SK-N-SH (cell line): ENCODE results near the gene TRIM8. TPM values are rescaled to one million over a fixed set of nuclear protein-coding genes. Genes with fewer than 3 reads are reported as not detected.

Source experiments
- CTCF ChIA-PET: fragments of 300-600, 350-600 bp; formaldehyde crosslinking; extraction: SDS; loops from one replicate; lab custom pipeline; 2021; lab: Yijun Ruan, JAX
- POLR2A ChIA-PET: fragments of 350-600 bp; sonication (Branson Sonifier 250); formaldehyde crosslinking; extraction: SDS; loops from one replicate; lab custom pipeline; 2020; ENCODE audit warnings: antibody characterized with exemption, inconsistent platforms; lab: Yijun Ruan, JAX
- DNase-seq: peaks from one replicate; pipeline ENCODE4 v3.0.0; 2012
- H2AFZ ChIP-seq: fragments of 200-600 bp; sonication (generic); 2 replicates; pipeline ENCODE4 v1.8.1; 2016; ENCODE audit warnings: antibody characterized with exemption, mild to moderate bottlenecking, low read depth
- H3F3A ChIP-seq: fragments of 200-600 bp; sonication (generic); replicated peaks from 2 replicates; pipeline ENCODE3; 2016; ENCODE audit warnings: antibody characterized with exemption, mild to moderate bottlenecking; ENCODE audit not compliant: insufficient read depth
- H3K27ac ChIP-seq, 2 experiments: fragments of 200-500 bp in 1 of 2; fragments of 200-600 bp in 1 of 2; sonication (Bioruptor generic) in 1 of 2; sonication (generic), shearing (Covaris generic) in 1 of 2; 2 replicates each; pipeline versions ENCODE4 v1.5.1 to v1.6.1; 2014 to 2016; ENCODE audit warnings: low read depth in 2 of 2, inconsistent platforms in 1 of 2, low read length in 1 of 2, mild to moderate bottlenecking in 1 of 2, mixed read lengths in 1 of 2
- H3K27me3 ChIP-seq: fragments of 200-600 bp; sonication (generic), shearing (Covaris generic); 2 replicates; pipeline ENCODE4 v1.6.1; 2016; ENCODE audit warnings: mixed run types; ENCODE audit not compliant: insufficient read depth
- H3K36me3 ChIP-seq, 2 experiments: fragments of 200-500 bp in 1 of 2; fragments of 200-600 bp in 1 of 2; sonication (Bioruptor generic) in 1 of 2; sonication (generic) in 1 of 2; replicated peaks in 1 of 2; 2 replicates each; pipeline versions ENCODE3 to v1.5.1; 2014 to 2016; ENCODE audit warnings: low read length in 1 of 2, mild to moderate bottlenecking in 1 of 2; ENCODE audit not compliant: insufficient read depth in 2 of 2, control insufficient read depth in 1 of 2
- H3K4me1 ChIP-seq, 2 experiments: fragments of 200-500 bp in 1 of 2; fragments of 200-600 bp in 1 of 2; sonication (Bioruptor generic) in 1 of 2; sonication (generic), shearing (Covaris generic) in 1 of 2; 2 replicates each; pipeline versions ENCODE4 v1.5.1 to v1.6.1; 2014 to 2016; ENCODE audit warnings: low read depth in 1 of 2, low read length in 1 of 2, mixed run types in 1 of 2; ENCODE audit not compliant: insufficient read depth in 2 of 2, control insufficient read depth in 1 of 2
- H3K4me2 ChIP-seq: fragments of 200-600 bp; sonication (generic), shearing (Covaris generic); 2 replicates; pipeline ENCODE4 v1.6.1; 2017; ENCODE audit warnings: mixed run types
- H3K4me3 ChIP-seq, 2 experiments: fragments of 200-500 bp in 1 of 2; fragments of 200-600 bp in 1 of 2; sonication (Bioruptor generic) in 1 of 2; sonication (generic), shearing (Covaris generic) in 1 of 2; 2 replicates each; pipeline versions ENCODE4 v1.5.1 to v1.8.1; 2014 to 2016; ENCODE audit warnings: low read depth in 2 of 2, inconsistent platforms in 1 of 2, low read length in 1 of 2, mild to moderate bottlenecking in 1 of 2, mixed read lengths in 1 of 2, moderate library complexity in 1 of 2
- H3K79me2 ChIP-seq: fragments of 200-600 bp; sonication (generic); 2 replicates; pipeline ENCODE4 v1.8.1; 2017; ENCODE audit warnings: mild to moderate bottlenecking; ENCODE audit not compliant: insufficient read depth
- H3K9ac ChIP-seq: fragments of 200-600 bp; sonication (generic); 2 replicates; pipeline ENCODE4 v1.6.1; 2017; ENCODE audit warnings: mixed run types
- H3K9me2 ChIP-seq: fragments of 200-600 bp; sonication (generic); 2 replicates; pipeline ENCODE4 v1.6.1; 2017; ENCODE audit warnings: mixed run types
- H3K9me3 ChIP-seq: fragments of 200-600 bp; sonication (generic); 2 replicates; pipeline ENCODE4 v1.6.1; 2017; ENCODE audit warnings: mixed run types, mild to moderate bottlenecking, moderate library complexity
- H4K20me1 ChIP-seq: fragments of 200-600 bp; sonication (generic); 2 replicates; pipeline ENCODE4 v1.6.1; 2017; ENCODE audit warnings: mild to moderate bottlenecking, mixed run types; ENCODE audit not compliant: insufficient read depth
- CHD2 ChIP-seq: fragments of 150-350 bp; IDR thresholded peaks from 2 replicates; pipeline ENCODE4 v1.6.1; 2018; ENCODE audit warnings: low read length; ENCODE audit not compliant: partially characterized antibody
- EP300 ChIP-seq, 2 experiments: IDR thresholded peaks; 2 replicates each; pipeline versions ENCODE4 v1.4.0 to v1.6.1; 2012; ENCODE audit warnings: borderline replicate concordance in 1 of 2, low read depth in 1 of 2, low read length in 1 of 2
- EZH2phosphoT487 ChIP-seq: fragments of 200-600 bp; sonication (generic); IDR thresholded peaks from 2 replicates; pipeline ENCODE4 v1.6.1; 2017; ENCODE audit warnings: low read depth, mixed run types, mild to moderate bottlenecking, antibody characterized with exemption, moderate library complexity, borderline replicate concordance
- JUND ChIP-seq: IDR thresholded peaks from 2 replicates; pipeline ENCODE4 v1.4.0; 2012
- MEF2A ChIP-seq: IDR thresholded peaks from 2 replicates; pipeline ENCODE4 v1.4.0; 2012; ENCODE audit warnings: low read depth, borderline replicate concordance
- MXI1 ChIP-seq: IDR thresholded peaks from 2 replicates; pipeline ENCODE4 v1.6.1; 2012; ENCODE audit warnings: mild to moderate bottlenecking, low read depth, low read length, improper control_type of control experiment
- NRF1 ChIP-seq: IDR thresholded peaks from 2 replicates; pipeline ENCODE4 v1.6.1; 2012; ENCODE audit warnings: low read depth, mild to moderate bottlenecking, low read length
- RCOR1 ChIP-seq: fragments of 150-350 bp; IDR thresholded peaks from 2 replicates; pipeline ENCODE4 v1.6.1; 2017; ENCODE audit warnings: antibody characterized with exemption, low read length
- RFX5 ChIP-seq: IDR thresholded peaks from 2 replicates; pipeline ENCODE4 v1.6.1; 2012; ENCODE audit warnings: mild to moderate bottlenecking, improper control_type of control experiment, low read length
- RXRA ChIP-seq: IDR thresholded peaks from 2 replicates; pipeline ENCODE4 v1.4.0; 2012; ENCODE audit warnings: low read depth, mild to moderate bottlenecking, borderline replicate concordance
- SMC3 ChIP-seq: IDR thresholded peaks from 2 replicates; pipeline ENCODE4 v1.6.1; 2012; ENCODE audit warnings: low read depth, low read length, improper control_type of control experiment
- TAF1 ChIP-seq: IDR thresholded peaks from 2 replicates; pipeline ENCODE4 v1.6.1; 2012; ENCODE audit warnings: low read depth, mild to moderate bottlenecking, low read length, moderate library complexity, borderline replicate concordance
- TEAD4 ChIP-seq: IDR thresholded peaks from 2 replicates; pipeline ENCODE4 v1.4.0; 2012; ENCODE audit warnings: mild to moderate bottlenecking, borderline replicate concordance; ENCODE audit not compliant: insufficient read depth
- WGBS: methylation state at CpG from one replicate; pipeline ENCODE4 v1.1.6; 2017; ENCODE audit warnings: low lambda C conversion rate; 5-methylcytosine and 5-hydroxymethylcytosine counted together
- polyA plus RNA-seq, 3 experiments: library from polyadenylated mRNA; depleted of rRNA; stranded (reverse); fragments of >200 nt; gene quantifications; 2 replicates each; pipeline ENCODE4 v1.2.3, GENCODE V29; 2012
- TF ChIP-seq, protein P1 (sequence below): IDR thresholded peaks from 2 replicates; pipeline ENCODE4 v1.6.1; 2012; ENCODE audit warnings: mild to moderate bottlenecking, low read depth, low read length, moderate library complexity

Gene TRIM8, protein sequence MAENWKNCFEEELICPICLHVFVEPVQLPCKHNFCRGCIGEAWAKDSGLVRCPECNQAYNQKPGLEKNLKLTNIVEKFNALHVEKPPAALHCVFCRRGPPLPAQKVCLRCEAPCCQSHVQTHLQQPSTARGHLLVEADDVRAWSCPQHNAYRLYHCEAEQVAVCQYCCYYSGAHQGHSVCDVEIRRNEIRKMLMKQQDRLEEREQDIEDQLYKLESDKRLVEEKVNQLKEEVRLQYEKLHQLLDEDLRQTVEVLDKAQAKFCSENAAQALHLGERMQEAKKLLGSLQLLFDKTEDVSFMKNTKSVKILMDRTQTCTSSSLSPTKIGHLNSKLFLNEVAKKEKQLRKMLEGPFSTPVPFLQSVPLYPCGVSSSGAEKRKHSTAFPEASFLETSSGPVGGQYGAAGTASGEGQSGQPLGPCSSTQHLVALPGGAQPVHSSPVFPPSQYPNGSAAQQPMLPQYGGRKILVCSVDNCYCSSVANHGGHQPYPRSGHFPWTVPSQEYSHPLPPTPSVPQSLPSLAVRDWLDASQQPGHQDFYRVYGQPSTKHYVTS
- polyA plus RNA-seq (2012; rRNA removed), result 67.0 and 108 TPM in 2 replicates
- 70.8 and 98.8 TPM in 2 replicates for polyA plus RNA-seq (2012; cell fraction: cytosol; rRNA removed)
- polyA plus RNA-seq (2012; cell fraction: nucleus; rRNA removed), result 83.2 and 87.9 TPM in 2 replicates

DNA sequence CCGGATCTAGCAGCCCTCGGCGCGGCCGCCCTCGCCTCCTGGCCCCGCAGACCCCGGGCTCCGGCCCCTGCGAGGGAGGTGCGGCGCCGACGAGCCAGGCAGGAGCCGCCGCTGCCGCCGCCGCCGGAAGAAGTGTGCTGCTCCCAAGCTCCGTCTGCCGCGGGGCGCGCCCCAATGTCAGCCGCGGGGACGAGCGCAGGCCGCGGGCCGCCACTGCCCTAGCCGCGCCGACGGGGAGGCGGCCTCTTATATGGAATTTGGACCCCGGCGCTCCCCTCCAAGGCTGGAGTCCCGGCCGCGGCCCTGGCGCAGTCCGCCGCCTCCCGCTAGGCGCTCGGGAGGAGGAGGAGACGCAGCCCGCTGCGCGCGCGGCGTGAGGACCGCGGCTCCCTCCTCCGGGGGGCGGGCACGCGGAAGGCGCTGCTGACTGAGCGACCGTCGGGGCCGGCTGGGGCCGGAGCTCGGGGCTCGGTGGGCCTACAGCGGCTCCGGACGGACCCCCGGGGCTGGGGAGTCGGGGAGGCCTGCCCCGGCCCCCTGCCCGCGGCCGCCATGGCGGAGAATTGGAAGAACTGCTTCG is at the start of gene TRIM8:
Gene TRIM8, plus strand, starts transcription at position 414 of the 580 bp plus-strand sequence. Its CDS starts 139 bp downstream, at position 553.
- peak; percentile 66 for DNase-seq
- Histone ChIP-seq H3K27me3 (no peaks in the 10 kb centered on the region), H3K4me3 (peak within 1 kb of the TSS; percentile 56 to 99), H3K9me2 (no peaks in the 10 kb centered on the region), H3K4me2 (peak within 1 kb of the TSS; percentile 98), H3K4me1 (peaks cover 24 to 34% of the 10 kb centered on the region in 2 experiments), H4K20me1 (peaks cover 41% of the 10 kb centered on the region), H3F3A (peaks cover 31% of the 10 kb centered on the region), H3K9ac (peak within 1 kb of the TSS; percentile 99), H3K36me3 (peaks cover 0 to 4% of the 10 kb centered on the region in 2 experiments), H2AFZ (no peak within 1 kb of the TSS), H3K27ac (peak within 1 kb of the TSS; percentile 92 to 93), H3K9me3 (no peaks in the 10 kb centered on the region), H3K79me2 (peaks cover 62% of the 10 kb centered on the region)
- no CpG with 5 or more reads among the region's 80 CpGs for WGBS
- ChIA-PET CTCF (interaction anchor here (1.0 to 4.7 kb wide), 17 partner anchors 11 to 139 kb away, joined by 3 to 56 read pairs (median 8); partner anchors contain the start of genes ARL3, SFXN2 and SUFU), POLR2A (interaction anchor here (1.0 to 3.5 kb wide), 10 partner anchors 13 to 223 kb away, joined by 3 to 33 read pairs (median 4); partner anchors contain the start of genes ARL3, FBXL15, SFXN2 and WBP1L)
- TF ChIP-seq TEAD4, result no peak
- no peak for TF ChIP-seq EZH2phosphoT487
- TF ChIP-seq MXI1, result no peak
- peak in 1 of 2 experiments; percentile 16; a peak in 1 of 4 replicates for TF ChIP-seq EP300 (IDR thresholded peaks at IDR 0.05; ENCODE audit: borderline replicate concordance in 1 of 2, low read depth in 1 of 2, low read length in 1 of 2)
- no peak for TF ChIP-seq NRF1
- TF ChIP-seq MEF2A, result no peak

DNA sequence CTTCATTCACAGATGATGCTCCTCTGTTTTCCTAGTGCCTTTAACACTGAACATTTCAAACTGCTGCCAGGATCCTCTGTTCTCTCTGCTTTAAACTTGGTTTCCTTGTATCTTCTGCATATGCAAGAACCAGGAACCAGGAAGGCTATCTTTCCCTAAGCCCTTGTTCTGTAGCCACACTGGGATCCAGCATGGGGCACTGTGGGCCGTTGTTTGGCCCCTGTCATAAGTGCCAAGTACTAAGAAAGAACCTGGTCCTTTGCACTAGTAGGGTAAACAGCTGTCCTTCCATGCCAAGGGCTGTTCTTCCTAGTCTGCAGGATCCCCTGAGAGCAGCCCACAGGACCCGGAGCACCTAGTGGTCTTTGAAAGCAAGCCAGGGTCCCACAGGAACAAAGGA is 49.0 kb upstream of the TRIM8 start:
- WGBS, result 94% methylated on average over 2 of the region's 2 CpGs
- H3K27ac ChIP-seq, result no peak overlapping the region
- TF ChIP-seq JUND (no peak), RXRA (no peak), CHD2 (no peak), RFX5 (no peak), SMC3 (no peak), TAF1 (no peak), RCOR1 (no peak)
- TF ChIP-seq, protein P1, sequence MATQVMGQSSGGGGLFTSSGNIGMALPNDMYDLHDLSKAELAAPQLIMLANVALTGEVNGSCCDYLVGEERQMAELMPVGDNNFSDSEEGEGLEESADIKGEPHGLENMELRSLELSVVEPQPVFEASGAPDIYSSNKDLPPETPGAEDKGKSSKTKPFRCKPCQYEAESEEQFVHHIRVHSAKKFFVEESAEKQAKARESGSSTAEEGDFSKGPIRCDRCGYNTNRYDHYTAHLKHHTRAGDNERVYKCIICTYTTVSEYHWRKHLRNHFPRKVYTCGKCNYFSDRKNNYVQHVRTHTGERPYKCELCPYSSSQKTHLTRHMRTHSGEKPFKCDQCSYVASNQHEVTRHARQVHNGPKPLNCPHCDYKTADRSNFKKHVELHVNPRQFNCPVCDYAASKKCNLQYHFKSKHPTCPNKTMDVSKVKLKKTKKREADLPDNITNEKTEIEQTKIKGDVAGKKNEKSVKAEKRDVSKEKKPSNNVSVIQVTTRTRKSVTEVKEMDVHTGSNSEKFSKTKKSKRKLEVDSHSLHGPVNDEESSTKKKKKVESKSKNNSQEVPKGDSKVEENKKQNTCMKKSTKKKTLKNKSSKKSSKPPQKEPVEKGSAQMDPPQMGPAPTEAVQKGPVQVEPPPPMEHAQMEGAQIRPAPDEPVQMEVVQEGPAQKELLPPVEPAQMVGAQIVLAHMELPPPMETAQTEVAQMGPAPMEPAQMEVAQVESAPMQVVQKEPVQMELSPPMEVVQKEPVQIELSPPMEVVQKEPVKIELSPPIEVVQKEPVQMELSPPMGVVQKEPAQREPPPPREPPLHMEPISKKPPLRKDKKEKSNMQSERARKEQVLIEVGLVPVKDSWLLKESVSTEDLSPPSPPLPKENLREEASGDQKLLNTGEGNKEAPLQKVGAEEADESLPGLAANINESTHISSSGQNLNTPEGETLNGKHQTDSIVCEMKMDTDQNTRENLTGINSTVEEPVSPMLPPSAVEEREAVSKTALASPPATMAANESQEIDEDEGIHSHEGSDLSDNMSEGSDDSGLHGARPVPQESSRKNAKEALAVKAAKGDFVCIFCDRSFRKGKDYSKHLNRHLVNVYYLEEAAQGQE, result no peak
- no peak overlapping the region for H3K4me2 ChIP-seq
- ChIA-PET CTCF (interaction anchor here (0.8 to 3.7 kb wide), 17 partner anchors 8 to 97 kb away, joined by 3 to 29 read pairs (median 4); partner anchors contain the start of genes ACTR1A and SUFU), POLR2A (no interaction called here)
- H3K9me2 ChIP-seq, result no peaks in the 10 kb centered on the region
- H3K9me3 ChIP-seq, result no peaks in the 10 kb centered on the region
- no peaks in the 10 kb centered on the region for H3F3A ChIP-seq
- peaks cover 4 to 20% of the 10 kb centered on the region in 2 experiments for H3K36me3 ChIP-seq
- peaks cover 3 to 5% of the 10 kb centered on the region in 2 experiments; a peak in 2 of 4 replicates for H3K4me1 ChIP-seq
- H3K79me2 ChIP-seq, result no peaks in the 10 kb centered on the region
- no peak overlapping the region for H3K4me3 ChIP-seq
- no peak overlapping the region for H3K9ac ChIP-seq
- H3K27me3 ChIP-seq, result no peaks in the 10 kb centered on the region
- no peak for DNase-seq
- no peak overlapping the region for H2AFZ ChIP-seq
- no peaks in the 10 kb centered on the region for H4K20me1 ChIP-seq
